Omental fat pad (tissue), 4 donors: ENCODE data around the gene CYSRT1. TPM values are rescaled to one million over a fixed set of nuclear protein-coding genes. Genes with fewer than 3 reads are reported as not detected.

Experiments
- ATAC-seq: fragments of 150-250 bp; one replicate; pipeline ENCODE4 v1.9.1; 2016; ENCODE audit warnings: mild to moderate bottlenecking, moderate library complexity; ENCODE audit not compliant: low FRiP score
- DNase-seq: peaks from one replicate; pipeline ENCODE4 v3.0.0-alpha.2; 2019; ENCODE audit warnings: low spot score
- total RNA-seq, 4 donors: library from RNA; depleted of rRNA; stranded (reverse); fragments of >200 nt; gene quantifications; one replicate each; pipeline ENCODE4 v1.1.0, GENCODE V29; 2016
- TF ChIP-seq, protein P1 (sequence below), 3 donors: fragments of 450-650 bp; IDR thresholded peaks; one replicate each; pipeline ENCODE4 v1.5.1; 2016 to 2017; ENCODE audit warnings: antibody characterized with exemption in 3 of 3, mild to moderate bottlenecking in 3 of 3, moderate library complexity in 2 of 3

Gene CYSRT1
- total RNA-seq, 4 donors from 2014 or later: 0.36 to 0.65 (median 0.38) TPM; not detected in 1

DNA sequence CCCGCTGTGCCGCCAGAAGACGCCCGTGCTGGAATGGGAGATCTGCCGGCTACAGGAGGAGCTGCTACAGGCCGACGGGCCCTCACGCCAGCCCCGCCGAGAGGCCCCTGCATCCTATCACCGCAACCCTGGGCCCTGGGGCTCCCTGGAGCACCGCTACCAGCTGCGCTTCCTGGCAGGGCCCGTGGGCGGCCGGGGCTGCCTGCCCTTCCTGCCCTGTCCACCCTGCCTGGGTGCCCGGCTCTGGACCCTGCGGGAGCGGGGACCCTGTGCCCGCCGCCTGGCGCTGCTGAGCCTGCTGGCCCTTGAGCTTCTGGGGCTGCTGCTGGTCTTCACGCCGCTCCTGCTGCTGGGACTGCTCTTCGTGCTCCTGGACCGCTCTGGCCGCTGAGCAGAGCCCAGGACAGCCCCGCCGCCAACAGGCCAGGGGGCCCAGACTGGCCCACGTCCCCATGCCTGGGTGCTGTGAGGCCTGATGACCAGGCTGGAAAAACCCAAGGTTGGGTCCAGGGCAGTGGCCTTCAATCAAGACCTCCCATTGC is 6.7 kb upstream of the CYSRT1 start:
- ATAC-seq (no peak), DNase-seq (no peak)
- TF ChIP-seq, protein P1, sequence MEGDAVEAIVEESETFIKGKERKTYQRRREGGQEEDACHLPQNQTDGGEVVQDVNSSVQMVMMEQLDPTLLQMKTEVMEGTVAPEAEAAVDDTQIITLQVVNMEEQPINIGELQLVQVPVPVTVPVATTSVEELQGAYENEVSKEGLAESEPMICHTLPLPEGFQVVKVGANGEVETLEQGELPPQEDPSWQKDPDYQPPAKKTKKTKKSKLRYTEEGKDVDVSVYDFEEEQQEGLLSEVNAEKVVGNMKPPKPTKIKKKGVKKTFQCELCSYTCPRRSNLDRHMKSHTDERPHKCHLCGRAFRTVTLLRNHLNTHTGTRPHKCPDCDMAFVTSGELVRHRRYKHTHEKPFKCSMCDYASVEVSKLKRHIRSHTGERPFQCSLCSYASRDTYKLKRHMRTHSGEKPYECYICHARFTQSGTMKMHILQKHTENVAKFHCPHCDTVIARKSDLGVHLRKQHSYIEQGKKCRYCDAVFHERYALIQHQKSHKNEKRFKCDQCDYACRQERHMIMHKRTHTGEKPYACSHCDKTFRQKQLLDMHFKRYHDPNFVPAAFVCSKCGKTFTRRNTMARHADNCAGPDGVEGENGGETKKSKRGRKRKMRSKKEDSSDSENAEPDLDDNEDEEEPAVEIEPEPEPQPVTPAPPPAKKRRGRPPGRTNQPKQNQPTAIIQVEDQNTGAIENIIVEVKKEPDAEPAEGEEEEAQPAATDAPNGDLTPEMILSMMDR (IDR thresholded peaks at IDR 0.05): no peak

DNA sequence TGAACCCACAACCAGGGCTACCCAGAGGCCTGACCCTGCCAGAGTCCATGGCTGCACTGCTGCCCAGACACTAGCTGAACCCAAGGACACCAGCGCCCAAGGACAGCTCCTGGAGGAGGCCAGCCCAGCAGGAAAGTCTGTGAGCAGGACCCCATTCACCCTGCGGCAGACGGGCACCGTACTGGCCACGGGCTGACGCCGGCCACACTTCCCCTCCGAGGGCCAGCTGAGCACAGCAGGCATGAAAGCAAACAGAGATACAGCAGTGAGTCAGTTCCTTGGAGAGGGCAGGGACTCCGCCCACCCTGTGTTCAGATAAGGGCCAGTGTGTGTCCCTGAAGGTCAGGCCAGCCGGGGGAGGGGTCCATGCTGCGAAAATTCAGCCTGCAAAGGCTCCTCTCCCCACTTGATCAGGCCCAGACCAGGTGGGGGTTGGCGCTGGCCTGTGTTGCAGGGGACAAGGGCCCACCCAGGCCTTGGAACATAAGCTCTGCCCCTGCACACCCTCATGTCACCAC is 6.2 kb upstream of the CYSRT1 start:
- TF ChIP-seq, protein P1 (IDR thresholded peaks at IDR 0.05): no peak
- ATAC-seq (no peak), DNase-seq (no peak)

- ATAC-seq: no peak
- no peak for DNase-seq
- TF ChIP-seq, protein P1 (IDR thresholded peaks at IDR 0.05): no peak
These were observed 5.1 kb upstream of the CYSRT1 start for GRCh38 chr9:137219757-137220316.

DNA sequence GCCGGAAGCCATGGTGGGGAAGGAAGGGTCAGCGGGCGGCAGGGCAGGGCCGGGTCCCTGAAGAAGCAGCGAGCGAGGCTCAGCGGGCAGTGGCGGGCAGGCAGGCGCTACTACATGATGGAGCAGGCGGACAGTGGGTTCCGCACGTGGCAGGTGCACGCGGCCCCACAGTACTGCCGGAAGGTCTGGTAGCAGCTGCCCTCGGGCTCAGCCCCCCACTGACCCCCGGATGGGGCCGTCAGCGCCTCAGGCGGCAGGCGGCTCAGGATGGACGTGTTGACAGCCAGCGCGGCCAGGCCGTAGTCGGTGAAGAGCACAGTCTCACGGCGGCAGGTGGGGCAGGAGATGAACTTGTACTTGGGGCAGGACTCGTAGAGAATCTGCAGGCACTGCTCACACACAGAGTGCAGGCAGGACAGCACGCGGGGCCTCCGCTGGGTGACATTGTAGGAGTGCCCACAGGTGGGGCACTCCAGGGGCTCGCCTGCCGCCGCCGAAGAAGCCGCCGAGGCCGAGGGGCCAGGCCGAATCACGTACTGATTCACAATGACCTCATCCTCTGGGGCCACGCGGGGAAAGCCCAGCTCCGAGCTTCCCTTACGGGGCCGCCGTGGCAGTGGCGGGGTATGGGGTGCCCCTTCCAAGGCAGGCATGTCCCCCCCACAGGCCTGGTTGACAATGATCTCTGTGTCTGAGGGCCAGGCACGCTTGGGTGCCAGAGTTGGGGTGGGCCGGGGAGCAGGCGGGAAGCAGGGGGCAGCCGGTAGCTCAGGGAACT is 4.5 kb upstream of the CYSRT1 start:
- TF ChIP-seq, protein P1 (IDR thresholded peaks at IDR 0.05): no peak
- ATAC-seq (no peak), DNase-seq (no peak)

DNA sequence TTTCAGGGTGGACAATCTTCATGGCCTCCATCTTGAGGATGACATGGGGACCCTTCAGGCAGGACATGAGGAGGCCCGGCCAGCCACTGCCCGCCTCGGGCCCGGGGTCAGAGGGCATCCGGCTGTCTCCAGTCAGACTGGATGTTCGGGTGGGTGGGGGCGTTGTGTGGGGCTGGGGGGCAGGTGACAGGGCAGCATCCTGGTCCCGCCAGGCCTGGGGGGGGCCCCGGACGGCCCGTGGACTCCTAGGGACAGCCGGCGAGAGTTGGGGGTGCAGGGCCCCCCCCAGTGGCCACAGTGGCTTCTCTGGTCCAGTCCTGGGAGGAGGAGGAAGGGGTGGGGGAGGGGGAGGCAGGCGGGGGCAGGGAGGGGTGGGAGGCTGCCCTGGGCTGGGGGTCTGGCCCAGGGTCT is 3.9 kb upstream of the CYSRT1 start:
- no peak for DNase-seq
- no peak for ATAC-seq
- TF ChIP-seq, protein P1 (IDR thresholded peaks at IDR 0.05): no peak

DNA sequence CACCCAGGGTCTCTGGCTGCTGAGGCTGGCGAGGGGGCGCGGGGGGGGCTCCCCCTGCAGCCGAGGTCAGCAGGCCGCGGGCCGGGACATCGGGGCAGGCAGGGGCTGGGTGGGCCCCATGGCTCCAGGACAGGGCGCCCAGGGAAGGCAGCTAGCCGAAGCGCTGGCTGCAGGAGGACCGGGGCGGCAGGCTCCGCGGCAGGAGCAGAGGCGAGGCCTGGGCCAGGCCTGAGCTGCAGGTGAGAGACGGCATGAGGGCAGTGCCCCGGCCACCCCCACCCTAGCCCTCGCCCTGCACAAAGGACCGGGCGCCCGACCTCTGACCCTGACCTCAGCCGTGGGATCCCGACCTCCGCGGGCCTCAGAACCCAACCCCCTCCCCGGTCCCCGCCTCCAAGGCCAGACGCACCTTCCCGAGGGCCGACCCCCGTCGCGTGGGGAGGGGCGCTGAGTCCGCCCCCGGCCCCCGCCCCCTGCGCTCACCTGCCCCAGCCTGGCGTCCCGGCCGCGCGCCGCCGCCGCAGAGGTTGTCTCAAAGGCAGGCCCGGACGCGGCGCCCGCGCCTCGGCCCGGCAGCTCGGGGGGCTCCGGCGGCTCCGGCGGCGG is 3.4 kb upstream of the CYSRT1 start:
- DNase-seq (no peak), ATAC-seq (no peak)
- TF ChIP-seq, protein P1 (IDR thresholded peaks at IDR 0.05): no peak
